ENCODE measurements around the gene NRN1L.
A peak's percentile ranks its signal among the peaks of the same experiment; 100 is the strongest.
"Not testable (repeated sequence)": the region's sequence is repeated elsewhere in the genome, so short reads cannot be mapped to it uniquely, and the experiment has no call there.

NRN1L gene

DNA sequence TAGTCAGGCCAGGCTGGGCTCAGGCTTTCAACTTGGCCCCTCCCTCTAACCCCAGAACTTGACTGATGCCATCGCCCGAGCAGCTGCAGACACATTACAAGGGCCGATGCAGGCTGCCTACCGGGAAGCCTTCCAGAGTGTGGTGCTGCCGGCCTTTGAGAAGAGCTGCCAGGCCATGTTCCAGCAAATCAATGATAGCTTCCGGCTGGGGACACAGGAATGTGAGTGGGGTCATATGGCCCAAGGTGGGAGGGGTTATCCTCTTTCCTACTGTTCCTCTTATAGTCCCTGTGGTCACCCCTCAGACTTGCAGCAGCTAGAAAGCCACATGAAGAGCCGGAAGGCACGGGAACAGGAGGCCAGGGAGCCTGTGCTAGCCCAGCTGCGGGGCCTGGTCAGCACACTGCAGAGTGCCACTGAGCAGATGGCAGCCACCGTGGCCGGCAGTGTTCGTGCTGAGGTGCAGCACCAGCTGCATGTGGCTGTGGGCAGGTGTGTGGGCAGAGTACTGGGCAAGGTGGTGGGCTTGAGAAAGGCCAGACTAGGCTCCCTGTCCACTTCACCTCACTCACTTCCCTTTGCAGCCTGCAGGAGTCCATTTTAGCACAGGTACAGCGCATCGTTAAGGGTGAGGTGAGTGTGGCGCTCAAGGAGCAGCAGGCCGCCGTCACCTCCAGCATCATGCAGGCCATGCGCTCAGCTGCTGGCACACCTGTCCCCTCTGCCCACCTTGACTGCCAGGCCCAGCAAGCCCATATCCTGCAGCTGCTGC lies 2.1 kb upstream of the NRN1L start:
- DNase-seq (ENCODE audit: low read depth), result no peak

DNA sequence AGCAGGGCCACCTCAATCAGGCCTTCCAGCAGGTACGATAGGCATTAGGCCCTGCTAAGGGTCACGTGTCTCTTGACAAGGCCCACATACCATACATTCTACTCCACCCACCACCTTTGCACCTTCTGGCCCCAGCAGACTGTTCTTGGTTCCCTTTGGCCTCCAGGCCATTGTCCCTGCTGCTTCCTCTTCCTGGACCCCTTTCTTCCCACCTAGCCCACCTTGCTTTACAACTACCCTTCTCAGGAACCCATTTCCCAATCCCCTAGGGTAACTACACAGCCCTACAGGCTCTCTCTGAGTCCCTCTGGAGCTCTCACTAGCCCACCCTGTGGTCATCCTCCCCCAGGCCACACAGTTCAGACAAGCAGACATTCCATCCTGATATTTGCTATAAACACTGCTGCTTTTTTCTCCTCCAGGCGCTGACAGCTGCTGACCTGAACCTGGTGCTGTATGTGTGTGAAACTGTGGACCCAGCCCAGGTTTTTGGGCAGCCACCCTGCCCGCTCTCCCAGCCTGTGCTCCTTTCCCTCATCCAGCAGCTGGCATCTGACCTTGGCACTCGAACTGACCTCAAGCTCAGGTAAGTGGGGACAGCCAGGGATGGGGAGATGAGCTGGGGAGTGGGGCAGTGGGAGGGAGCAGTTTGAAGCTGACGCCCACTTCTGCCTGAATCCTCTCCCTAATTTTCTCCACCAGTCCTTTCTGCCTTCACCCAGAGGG lies 1.4 kb upstream of the NRN1L start:
- DNase-seq (ENCODE audit: low read depth), result no peak

DNA sequence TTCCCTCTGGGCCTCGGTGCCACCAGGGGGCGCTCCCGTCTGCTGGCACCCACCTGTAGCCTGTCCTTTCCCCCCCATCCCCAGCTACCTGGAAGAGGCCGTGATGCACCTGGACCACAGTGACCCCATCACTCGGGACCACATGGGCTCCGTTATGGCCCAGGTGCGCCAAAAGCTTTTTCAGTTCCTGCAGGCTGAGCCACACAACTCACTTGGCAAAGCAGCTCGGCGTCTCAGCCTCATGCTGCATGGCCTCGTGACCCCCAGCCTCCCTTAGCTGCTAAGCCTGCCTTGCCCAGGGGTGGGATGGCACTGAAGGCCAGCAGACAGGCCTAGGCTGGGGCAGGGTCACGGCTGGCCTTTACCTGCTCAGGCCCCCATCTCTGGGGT lies 818 bp upstream of the NRN1L start:
- peak; percentile 71 for DNase-seq (ENCODE audit: low read depth)

DNA sequence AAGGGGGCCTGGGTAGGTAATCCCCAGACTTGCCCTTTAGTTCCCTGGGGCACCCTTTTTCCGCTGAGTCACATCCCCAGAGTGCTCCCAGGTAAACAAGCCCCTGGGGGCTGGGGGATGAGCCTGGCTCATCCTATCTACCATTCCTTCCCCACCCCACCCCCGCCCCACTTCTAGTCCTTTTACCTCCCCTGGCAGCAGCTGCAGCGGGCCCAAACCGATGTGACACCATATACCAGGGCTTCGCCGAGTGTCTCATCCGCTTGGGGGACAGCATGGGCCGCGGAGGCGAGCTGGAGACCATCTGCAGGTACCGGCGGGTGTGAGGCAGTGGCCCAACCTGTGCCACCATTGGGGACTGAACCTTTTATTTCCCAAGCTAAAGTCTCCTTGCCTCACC lies 860 bp downstream of the NRN1L start:
- no peak for DNase-seq (ENCODE audit: low read depth)

DNA sequence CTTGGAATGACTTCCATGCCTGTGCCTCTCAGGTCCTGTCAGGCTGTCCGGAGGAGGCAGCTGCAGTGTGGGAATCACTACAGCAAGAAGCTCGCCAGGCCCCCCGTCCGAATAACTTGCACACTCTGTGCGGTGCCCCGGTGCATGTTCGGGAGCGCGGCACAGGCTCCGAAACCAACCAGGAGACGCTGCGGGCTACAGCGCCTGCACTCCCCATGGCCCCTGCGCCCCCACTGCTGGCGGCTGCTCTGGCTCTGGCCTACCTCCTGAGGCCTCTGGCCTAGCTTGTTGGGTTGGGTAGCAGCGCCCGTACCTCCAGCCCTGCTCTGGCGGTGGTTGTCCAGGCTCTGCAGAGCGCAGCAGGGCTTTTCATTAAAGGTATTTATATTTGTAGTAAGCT lies 1.3 kb downstream of the NRN1L start:
- no peak for DNase-seq (ENCODE audit: low read depth)

DNA sequence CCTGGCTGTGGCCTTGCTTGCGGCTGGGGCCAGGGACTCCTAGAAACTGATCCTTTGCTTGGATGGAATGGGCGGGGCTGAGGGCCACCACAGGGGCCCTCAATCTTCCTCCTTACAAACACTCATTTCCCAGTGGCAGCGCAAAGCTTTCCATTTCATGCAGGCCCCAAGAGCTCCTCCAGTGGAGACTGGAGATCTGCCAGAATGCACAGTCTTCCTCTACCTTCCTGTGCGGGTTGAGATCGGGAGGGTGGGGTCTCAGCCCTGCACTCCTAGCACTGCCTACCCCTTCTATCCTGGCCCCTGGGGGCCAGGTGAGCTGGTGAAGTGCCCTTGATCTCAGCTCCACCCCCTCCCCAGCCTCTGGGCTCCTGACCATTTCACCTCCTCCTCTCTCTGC lies 1.7 kb downstream of the NRN1L start:
- no peak for DNase-seq (ENCODE audit: low read depth)

DNA sequence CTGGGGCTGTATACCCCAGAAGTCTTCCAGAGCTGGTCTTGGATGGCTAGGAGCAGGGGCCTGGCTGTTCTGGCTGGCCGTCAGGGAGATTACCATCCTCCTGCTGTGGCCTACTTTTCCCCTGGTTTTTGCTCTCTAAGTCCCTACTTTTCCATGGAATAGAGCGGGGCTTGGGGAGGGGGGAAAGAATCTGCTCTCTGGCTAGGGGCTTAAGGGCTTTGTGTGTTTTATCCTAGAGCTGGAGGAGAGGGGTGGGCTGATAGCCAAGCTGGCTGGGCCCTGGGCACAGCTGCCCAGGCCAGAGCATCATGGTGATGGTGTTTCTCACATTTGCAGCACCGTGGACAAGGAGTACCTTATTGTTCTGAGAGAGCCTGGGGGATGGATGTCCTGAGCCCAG lies 3.6 kb downstream of the NRN1L start:
- DNase-seq (ENCODE audit: low read depth), result no peak

DNA sequence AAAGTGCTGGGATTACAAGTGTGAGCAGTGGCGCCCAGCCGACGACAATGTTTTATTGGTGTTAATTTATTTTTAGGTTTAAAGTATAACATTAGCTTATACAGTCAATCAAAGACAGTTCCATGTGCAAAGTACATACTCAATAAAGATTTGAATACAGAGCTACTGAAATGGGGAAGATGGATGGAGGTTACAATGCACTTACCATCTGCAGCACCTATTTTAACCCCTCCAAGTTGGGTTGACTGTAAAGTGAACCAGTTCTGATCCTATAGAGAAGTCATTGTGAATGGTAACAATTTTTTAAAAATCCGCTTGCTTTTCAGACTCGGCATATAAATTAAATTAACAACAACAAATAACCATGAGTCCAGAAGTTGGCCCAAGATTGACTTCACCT lies 7.7 kb downstream of the NRN1L start:
- DNase-seq (ENCODE audit: low read depth), result no peak

DNA sequence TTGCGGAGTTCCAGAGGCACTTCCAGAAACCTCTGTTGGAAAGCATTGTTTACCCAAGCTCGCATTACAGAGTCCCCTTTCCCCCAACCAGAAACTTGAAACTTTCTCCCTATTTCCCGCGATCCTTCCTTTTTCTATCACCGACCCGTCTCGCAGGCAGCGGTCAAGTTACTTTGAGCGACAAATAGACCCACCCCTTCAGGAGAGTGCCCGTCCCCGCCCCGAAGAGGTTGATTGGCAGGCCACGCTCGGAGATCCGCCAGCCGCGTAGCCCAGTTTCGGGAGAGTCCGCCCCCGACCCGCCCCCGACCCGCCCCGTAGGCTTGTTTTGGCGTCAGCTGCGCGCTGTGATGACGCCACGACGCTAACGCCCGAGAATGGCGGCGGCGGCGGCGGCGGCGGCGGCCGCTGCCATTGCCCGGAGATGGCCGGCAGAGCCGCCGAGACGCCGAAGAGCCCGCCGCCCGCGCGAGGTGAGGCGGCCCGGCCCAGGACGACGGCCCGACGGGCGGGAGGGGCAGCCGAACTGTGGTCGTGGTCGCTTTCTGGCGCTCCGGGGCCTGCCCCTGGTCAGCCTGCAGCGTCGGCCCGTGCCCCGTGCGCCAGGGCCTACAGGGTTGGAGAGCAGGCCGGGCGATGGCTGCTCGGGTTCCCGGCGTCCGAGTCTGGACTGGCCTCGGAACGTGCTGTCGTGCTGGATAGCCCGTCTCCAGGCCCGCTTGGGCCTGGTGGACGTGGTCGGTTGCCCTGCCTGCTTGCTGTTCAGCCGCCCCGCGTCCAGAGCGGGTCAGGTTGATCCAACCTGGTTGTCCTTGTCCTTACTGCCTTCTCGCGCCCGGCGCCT lies 8.4 kb downstream of the NRN1L start, which contains the start of gene PSKH1:
Gene PSKH1, plus strand, starts transcription at position 356 of the 844 bp plus-strand sequence. CDS start 15,496 bp downstream, outside the sequence.
- peak; percentile 86 for DNase-seq (ENCODE audit: low read depth)

DNA sequence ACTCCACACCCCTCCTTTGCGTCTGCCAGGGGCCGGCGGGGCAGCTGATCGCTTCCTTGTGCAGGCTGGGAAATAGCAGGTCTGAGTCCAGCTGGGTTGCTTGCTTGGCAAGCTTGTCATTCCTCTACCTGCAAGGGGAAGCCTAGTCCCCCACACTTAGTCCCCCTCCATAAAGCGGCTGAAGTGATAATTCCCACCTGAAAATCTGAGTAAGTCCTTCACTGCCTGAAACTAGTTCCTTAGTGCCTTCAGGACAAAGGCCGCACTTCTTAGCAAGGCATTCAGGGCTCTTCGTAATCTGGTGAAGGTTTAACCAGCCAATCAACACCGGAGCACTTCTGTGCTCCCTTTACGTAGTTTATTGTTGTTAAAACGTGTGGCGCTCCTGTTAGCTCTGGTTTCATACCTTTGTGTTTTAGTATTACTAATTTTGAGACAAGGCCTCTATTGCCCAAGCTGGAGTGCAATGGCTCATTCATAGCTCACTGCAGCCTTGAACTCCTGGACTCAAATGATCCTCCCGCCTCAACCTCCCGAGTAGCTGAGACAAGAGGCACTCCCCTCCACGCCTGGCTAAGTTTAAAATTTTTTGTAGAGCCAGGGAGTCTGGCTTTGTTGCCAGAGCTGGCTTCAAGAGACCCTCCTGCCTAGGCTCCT lies 9.2 kb downstream of the NRN1L start:
- DNase-seq (ENCODE audit: low read depth), result no peak

DNA sequence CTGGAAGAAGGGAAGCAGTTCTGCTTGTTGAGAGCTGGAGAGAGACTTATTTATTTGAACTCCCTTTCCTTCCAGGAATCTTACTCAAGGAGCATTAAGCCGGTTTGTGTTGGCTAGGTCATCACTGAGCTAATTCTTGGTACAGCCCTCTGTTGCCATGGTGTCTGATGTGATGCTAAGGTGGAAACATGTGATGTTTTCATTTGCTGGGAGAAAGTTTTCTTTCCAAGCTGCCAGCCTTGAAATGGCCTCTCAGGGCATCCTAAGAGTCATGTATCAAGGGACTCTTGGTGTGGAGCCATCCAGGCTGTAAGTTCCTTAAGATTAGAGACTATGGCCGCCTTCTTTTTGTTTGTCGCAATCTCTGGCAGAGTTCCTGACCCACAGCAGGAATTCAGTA lies 12.5 kb downstream of the NRN1L start:
- no peak for DNase-seq (ENCODE audit: low read depth)

DNA sequence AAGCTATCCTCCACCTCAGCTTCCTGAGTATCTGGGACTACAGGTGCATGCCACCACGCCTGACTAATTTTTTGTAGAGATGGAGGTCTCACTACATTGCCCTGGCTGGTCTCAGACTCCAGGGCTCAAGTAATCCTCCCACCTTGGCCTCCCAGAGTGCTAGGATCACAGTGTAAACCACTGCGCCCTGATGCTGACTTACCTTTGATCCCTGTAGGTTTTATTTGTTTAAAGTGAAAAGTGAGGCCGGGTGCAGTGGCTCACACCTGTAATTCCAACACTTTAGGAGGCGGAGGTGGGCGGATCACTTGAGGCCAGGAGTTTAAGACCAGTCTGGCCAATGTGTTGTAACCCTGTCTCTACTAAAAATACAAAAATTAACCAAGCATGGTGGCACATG lies 17.0 kb downstream of the NRN1L start:
- no peak for DNase-seq (ENCODE audit: low read depth)

DNA sequence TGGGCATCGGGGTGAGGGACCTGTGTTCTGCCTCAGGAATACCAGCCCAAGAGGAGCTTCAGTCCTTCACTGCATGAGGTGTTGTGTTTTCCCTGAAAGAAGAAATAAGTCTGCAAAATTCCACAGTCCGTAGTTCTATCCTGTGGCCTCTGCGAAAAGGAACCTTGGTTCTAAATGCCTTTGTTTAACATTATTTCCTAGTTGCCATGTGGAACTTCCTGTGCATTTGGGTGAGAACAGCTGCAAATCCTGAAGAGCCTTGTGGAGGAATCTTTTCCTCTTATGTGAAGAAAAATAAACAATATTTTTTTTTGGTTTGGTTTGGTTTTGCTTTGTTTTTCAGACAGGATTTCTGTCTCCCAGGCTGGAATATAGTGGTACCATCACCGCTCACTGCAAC lies 18.1 kb downstream of the NRN1L start:
- no peak for DNase-seq (ENCODE audit: low read depth)

DNA sequence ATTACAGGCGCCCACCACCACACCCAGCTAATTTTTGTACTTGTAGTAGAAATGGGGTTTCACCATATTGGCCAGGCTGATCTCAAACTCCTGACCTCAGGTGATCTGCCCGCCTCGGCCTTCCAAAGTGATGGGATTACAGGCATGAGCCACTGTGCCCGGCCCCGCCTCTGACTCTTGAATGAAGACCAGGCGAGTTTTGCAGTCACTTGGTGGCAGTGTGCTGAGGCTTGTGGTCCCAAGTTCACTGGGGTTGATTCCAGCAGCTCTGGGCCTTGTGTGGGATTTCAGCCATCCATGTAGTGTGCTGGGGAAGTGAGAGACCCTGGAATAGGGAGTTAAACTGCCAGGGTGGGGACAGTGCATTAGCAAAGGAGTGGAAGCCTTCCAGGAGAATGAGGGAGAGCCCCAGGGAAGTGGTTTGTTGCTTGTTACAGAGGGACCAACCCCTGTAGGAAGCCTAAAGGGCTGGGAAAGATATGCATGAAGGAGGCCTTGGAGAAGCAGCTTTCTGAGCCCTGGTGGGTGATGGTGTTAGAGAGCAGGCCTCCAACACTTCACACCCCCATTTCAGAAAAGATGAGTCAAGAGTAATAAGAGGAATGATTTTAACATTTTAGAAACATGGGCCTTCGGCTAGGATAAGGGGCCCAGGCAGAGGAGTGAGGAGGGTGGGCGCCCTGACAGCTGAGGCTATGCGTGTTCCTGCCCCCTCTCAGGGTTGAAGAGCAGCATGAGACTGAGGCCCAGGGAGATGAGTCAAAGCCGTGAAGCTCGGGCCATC lies 22.9 kb downstream of the NRN1L start:
- no peak for DNase-seq (ENCODE audit: low read depth)

DNA sequence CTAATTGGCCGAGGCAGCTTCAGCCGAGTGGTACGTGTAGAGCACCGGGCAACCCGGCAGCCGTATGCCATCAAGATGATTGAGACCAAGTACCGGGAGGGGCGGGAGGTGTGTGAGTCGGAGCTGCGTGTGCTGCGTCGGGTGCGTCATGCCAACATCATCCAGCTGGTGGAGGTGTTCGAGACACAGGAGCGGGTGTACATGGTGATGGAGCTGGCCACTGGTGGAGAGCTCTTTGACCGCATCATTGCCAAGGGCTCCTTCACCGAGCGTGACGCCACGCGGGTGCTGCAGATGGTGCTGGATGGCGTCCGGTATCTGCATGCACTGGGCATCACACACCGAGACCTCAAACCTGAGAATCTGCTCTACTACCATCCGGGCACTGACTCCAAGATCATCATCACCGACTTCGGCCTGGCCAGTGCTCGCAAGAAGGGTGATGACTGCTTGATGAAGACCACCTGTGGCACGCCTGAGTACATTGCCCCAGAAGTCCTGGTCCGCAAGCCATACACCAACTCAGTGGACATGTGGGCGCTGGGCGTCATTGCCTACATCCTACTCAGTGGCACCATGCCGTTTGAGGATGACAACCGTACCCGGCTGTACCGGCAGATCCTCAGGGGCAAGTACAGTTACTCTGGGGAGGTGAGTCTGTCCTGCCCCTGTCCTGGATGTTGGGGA lies 24.5 kb downstream of the NRN1L start:
- DNase-seq (ENCODE audit: low read depth), result no peak

DNA sequence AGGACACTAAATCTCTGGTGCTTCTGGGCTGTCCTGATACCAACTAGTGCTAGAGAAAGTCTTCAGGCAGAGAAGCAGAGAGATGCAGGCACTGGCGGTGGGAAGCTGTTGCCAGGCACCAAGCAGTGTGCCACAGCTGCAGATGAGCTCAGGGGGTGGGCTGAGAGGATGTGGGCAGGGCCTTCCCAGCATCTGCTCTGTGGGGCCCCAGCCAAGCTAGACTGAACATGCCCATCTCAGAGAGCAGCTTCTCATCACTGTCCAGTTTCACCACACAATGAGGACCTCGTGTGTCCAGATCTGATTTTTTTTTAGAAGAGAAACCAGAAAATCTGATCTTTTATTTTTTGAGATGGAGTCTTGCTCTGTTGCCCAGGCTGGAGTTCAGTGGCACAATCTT lies 25.5 kb downstream of the NRN1L start:
- no peak for DNase-seq (ENCODE audit: low read depth)

DNA sequence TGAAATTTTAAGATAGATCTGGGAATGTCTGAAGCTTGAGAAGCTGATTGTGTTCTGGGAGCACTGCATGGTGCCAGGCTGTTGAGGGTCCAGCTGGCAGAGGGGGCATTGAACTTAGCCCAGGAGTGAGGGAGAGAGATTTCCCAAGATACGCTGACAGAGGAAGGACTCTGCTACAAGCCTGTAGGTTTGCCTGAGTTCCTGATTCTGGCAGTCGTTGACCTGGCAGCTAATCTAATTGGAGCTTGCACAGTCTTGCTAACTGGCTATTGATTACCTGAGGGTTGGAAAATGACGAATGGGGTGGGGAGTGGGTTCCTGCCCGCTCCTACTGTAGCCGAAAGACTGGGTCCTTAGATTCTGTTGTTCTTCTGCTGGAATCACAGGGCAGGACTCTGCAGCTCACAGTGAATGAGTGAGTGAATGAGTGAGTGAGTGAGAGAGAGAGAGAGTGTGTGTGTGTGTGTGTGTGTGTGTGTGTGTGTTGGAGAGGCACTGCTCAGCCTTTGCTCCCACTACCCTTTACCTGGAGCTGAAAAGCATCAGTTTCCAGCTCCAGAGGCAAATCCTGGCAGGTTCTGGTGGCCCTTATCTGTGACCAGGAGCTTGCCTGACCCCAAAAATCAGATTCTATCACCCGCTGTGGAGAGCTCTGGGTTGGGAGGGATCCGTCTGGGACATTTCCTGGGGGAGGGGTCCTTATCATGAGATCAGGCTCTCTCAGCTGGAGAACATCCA lies 30.2 kb downstream of the NRN1L start:
- DNase-seq (ENCODE audit: low read depth), result no peak

DNA sequence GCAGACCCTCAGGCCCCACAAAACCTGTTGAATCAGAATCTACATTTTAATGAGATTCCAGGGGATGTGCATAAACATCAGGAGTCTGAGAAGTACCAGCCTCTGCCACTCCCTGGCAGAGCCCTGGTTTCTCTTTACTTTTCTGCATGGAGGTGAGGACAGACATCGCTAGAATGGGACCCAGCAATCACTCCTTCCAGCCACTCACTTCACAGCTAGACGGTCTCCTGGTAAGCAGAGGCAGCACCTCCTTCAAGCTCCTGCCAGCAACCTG lies 30.7 kb downstream of the NRN1L start:
- DNase-seq (ENCODE audit: low read depth), result not testable (repeated sequence)

DNA sequence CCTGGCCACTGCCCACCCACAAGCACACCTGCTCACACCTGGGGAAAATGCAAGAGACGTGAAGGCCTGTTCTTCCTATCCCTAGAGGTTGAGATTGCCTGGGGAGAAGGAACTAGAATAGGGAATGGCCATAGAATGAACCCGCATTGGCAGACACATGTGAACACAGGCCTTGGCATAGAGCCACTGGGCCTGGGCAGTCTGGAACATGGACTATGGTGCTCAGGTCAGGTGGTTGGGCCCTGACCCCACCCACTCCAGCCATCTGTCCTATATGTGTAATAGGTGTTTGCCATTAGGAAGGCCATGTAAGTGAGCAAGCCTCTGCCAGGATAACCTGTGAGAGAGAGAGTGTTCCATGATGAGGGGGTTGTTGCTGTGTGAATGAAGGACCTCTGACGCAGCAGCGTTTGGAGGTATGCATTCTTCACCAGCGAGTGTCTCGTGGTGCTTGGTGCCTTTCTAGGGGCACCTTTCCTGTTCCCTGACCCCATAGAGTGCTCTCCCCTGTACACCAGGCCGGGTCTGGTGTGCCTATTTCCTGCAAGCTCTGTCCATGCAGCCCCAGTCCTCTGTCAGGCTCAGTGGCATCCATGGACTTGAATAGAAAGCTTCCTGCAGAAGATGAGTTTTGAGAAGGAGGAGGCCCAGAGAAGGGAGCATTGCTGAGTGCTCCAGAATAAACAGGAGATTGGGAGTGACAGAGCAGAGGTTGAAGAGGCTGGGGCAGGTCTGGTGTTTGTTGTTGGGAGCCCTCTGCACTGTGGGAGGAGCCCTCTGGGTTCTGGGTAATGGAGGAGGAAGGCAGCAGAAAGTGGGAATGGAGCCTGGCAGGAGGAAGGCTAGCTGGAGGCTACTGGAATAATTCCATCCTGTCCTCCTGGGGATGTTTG lies 31.4 kb downstream of the NRN1L start:
- no peak for DNase-seq (ENCODE audit: low read depth)
